Activated CD4-positive, CD25-positive, alpha-beta regulatory T cell (primary cell): ENCODE results near the gene MPRIP.
"Not testable (repeated sequence)": the region's sequence is repeated elsewhere in the genome, so short reads cannot be mapped to it uniquely, and the experiment has no call there.

Experiments
- DNase-seq, 4 experiments: peaks; one replicate each; lab custom pipeline; 2025; lab: John Stamatoyannopoulos, UW

Gene MPRIP

GRCh38 chr17:17184985-17185757, 142.9 kb downstream of the MPRIP start:
- not testable (repeated sequence) for DNase-seq

- DNase-seq = no peak
Measured at GRCh38 chr17:17186051-17186450, 143.8 kb downstream of the MPRIP start.

- DNase-seq = no peak
Measured at GRCh38 chr17:17186551-17187505, 144.6 kb downstream of the MPRIP start.

- DNase-seq = no peak
Measured at GRCh38 chr17:17188586-17188985, 146.3 kb downstream of the MPRIP start.

GRCh38 chr17:17189559-17189958, 147.3 kb downstream of the MPRIP start:
- no peak for DNase-seq

GRCh38 chr17:17190188-17190587, 147.9 kb downstream of the MPRIP start:
- DNase-seq = no peak

GRCh38 chr17:17191346-17191792, 149.1 kb downstream of the MPRIP start:
- DNase-seq = no peak

- DNase-seq = no peak
Measured at GRCh38 chr17:17191961-17192381, 149.7 kb downstream of the MPRIP start.

GRCh38 chr17:17195466-17195865, 153.2 kb downstream of the MPRIP start:
- DNase-seq = not testable (repeated sequence)

- DNase-seq = no peak
Measured at GRCh38 chr17:17196776-17197175, 154.5 kb downstream of the MPRIP start.

- no peak for DNase-seq
Measured at GRCh38 chr17:17198281-17198680, 156.0 kb downstream of the MPRIP start.

- DNase-seq = no peak
Measured at GRCh38 chr17:17200311-17200710, 158.1 kb downstream of the MPRIP start.

GRCh38 chr17:17200831-17201230, 158.6 kb downstream of the MPRIP start:
- no peak for DNase-seq

GRCh38 chr17:17201271-17201670, 159.0 kb downstream of the MPRIP start:
- DNase-seq = no peak

GRCh38 chr17:17201907-17202306, 159.7 kb downstream of the MPRIP start:
- no peak for DNase-seq

GRCh38 chr17:17203173-17203730, 161.0 kb downstream of the MPRIP start:
- no peak for DNase-seq

GRCh38 chr17:17204041-17204591, 161.9 kb downstream of the MPRIP start:
- no peak for DNase-seq

GRCh38 chr17:17204635-17205231, 162.5 kb downstream of the MPRIP start:
- no peak for DNase-seq

GRCh38 chr17:17205368-17206123, 163.3 kb downstream of the MPRIP start:
- DNase-seq = peak; percentile 20 to 51 (median 33)

GRCh38 chr17:17206124-17206912, 164.1 kb downstream of the MPRIP start, which contains the start of gene PLD6:
Gene PLD6, minus strand, starts transcription at chr17:17206333. Its CDS starts 47 bp downstream, at chr17:17206286.
- DNase-seq = peak; percentile 84 to 92 (median 88)
